Gastrocnemius medialis (tissue), 4 donors: ENCODE measurements around the gene RBM47. TPM values are rescaled to one million over a fixed set of nuclear protein-coding genes. Genes with fewer than 3 reads are reported as not detected.

Experiments used
- ATAC-seq, 2 donors: fragments of 150-250 bp; one replicate each; pipeline ENCODE4 v1.9.1; 2016
- DNase-seq, 2 donors: peaks; one replicate each; pipeline ENCODE4 v3.0.0-alpha.2; 2019
- H3K27ac ChIP-seq, 4 donors: fragments of 200-600 bp; sonication (generic); 1 replicate in 1 of 4; 2 replicates in 3 of 4; pipeline ENCODE4 v1.5.1; 2016 to 2018; ENCODE audit warnings: mild to moderate bottlenecking in 2 of 4, moderate library complexity in 1 of 4
- H3K27me3 ChIP-seq, 3 donors: fragments of 200-600 bp; sonication (generic) in 2 of 3; 1 replicate in 1 of 3; 2 replicates in 2 of 3; pipeline versions ENCODE4 v1.5.1 to v1.6.0; 2016 to 2019; ENCODE audit warnings: mild to moderate bottlenecking in 1 of 3, moderate library complexity in 1 of 3
- H3K36me3 ChIP-seq, 2 donors: fragments of 200-600 bp; sonication (generic) in 1 of 2; one replicate each; pipeline ENCODE4 v1.5.1; 2017 to 2018
- H3K4me1 ChIP-seq, 2 donors: fragments of 200-600 bp; sonication (generic) in 1 of 2; one replicate each; pipeline ENCODE4 v1.5.1; 2016 to 2017; ENCODE audit warnings: mild to moderate bottlenecking in 2 of 2
- H3K4me3 ChIP-seq, 4 donors: fragments of 200-600 bp; sonication (generic) in 3 of 4; 1 replicate in 1 of 4; 2 replicates in 3 of 4; pipeline ENCODE4 v1.5.1; 2016 to 2019; ENCODE audit warnings: mild to moderate bottlenecking in 2 of 4
- H3K9me3 ChIP-seq, 3 donors: fragments of 200-600 bp; sonication (generic) in 2 of 3; 1 replicate in 1 of 3; 2 replicates in 2 of 3; pipeline ENCODE4 v1.5.1; 2016 to 2019
- POLR2A ChIP-seq, 2 donors: fragments of 450-650 bp; IDR thresholded peaks; one replicate each; pipeline ENCODE4 v1.6.1; 2017; ENCODE audit warnings: antibody characterized with exemption in 2 of 2, mild to moderate bottlenecking in 2 of 2, moderate library complexity in 2 of 2
- in situ Hi-C, 4 donors: fragments of 200-750 bp; cut with MboI; loops; one replicate each; pipeline versions ENCODE4 v1.15.0 to v1.8.0; 2017; ENCODE audit warnings: low sequenced_read_pairs in 4 of 4
- intact Hi-C: fragments of 100-400 bp; cut with DNase I; formaldehyde crosslinking; loops from one replicate; pipeline ENCODE4 v1.15.1; 2023; ENCODE audit warnings: low total_unique reads
- total RNA-seq, 4 donors: library from RNA; depleted of rRNA; stranded (reverse); fragments of >200 nt; gene quantifications; one replicate each; pipeline versions ENCODE4 v1.1.0 to v1.2.3, GENCODE V29; 2016
- TF ChIP-seq, protein P1 (sequence below), 5 experiments: fragments of 450-650 bp in 3 of 5; fragments of 200-600 bp in 2 of 5; sonication (generic) in 2 of 5; IDR thresholded peaks in 4 of 5; conservative IDR thresholded peaks in 1 of 5; 1 replicate in 4 of 5; 2 replicates in 1 of 5; pipeline ENCODE4 v1.5.1; 2016 to 2019; ENCODE audit warnings: antibody characterized with exemption in 5 of 5, mild to moderate bottlenecking in 3 of 5, moderate library complexity in 3 of 5

The RBM47 gene
- total RNA-seq, 4 donors from 2014 or later: 1.5 to 8.7 (median 4.3) TPM

- no peak for DNase-seq
- H3K4me3 ChIP-seq: no peak overlapping the region
- no peaks in the 10 kb centered on the region for H3K36me3 ChIP-seq
- H3K27ac ChIP-seq: no peak overlapping the region
- H3K9me3 ChIP-seq: no peaks in the 10 kb centered on the region
- ATAC-seq: no peak
- H3K27me3 ChIP-seq: no peaks in the 10 kb centered on the region
- TF ChIP-seq, protein P1, sequence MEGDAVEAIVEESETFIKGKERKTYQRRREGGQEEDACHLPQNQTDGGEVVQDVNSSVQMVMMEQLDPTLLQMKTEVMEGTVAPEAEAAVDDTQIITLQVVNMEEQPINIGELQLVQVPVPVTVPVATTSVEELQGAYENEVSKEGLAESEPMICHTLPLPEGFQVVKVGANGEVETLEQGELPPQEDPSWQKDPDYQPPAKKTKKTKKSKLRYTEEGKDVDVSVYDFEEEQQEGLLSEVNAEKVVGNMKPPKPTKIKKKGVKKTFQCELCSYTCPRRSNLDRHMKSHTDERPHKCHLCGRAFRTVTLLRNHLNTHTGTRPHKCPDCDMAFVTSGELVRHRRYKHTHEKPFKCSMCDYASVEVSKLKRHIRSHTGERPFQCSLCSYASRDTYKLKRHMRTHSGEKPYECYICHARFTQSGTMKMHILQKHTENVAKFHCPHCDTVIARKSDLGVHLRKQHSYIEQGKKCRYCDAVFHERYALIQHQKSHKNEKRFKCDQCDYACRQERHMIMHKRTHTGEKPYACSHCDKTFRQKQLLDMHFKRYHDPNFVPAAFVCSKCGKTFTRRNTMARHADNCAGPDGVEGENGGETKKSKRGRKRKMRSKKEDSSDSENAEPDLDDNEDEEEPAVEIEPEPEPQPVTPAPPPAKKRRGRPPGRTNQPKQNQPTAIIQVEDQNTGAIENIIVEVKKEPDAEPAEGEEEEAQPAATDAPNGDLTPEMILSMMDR (IDR thresholded peaks at IDR 0.05 in 4 of 5, conservative IDR thresholded peaks at IDR 0.05 in 1 of 5): no peak
- no peak for TF ChIP-seq POLR2A (IDR thresholded peaks at IDR 0.05)
- intact Hi-C loops: no loop called here
- no peaks in the 10 kb centered on the region for H3K4me1 ChIP-seq
- in situ Hi-C loops: no loop called here
Measured at GRCh38 chr4:40486534-40486933, 143.1 kb downstream of the RBM47 start.

- Histone ChIP-seq H3K4me3 (no peak overlapping the region), H3K27ac (no peak overlapping the region), H3K4me1 (no peaks in the 10 kb centered on the region), H3K36me3 (no peaks in the 10 kb centered on the region), H3K27me3 (no peaks in the 10 kb centered on the region), H3K9me3 (no peaks in the 10 kb centered on the region)
- ATAC-seq (no peak), DNase-seq (no peak)
- in situ Hi-C loops: no loop called here
- TF ChIP-seq, protein P1 (IDR thresholded peaks at IDR 0.05 in 4 of 5, conservative IDR thresholded peaks at IDR 0.05 in 1 of 5): no peak
- TF ChIP-seq POLR2A (IDR thresholded peaks at IDR 0.05): no peak
- intact Hi-C loops: no loop called here
Measured at GRCh38 chr4:40484346-40485090, 145.1 kb downstream of the RBM47 start.

DNA sequence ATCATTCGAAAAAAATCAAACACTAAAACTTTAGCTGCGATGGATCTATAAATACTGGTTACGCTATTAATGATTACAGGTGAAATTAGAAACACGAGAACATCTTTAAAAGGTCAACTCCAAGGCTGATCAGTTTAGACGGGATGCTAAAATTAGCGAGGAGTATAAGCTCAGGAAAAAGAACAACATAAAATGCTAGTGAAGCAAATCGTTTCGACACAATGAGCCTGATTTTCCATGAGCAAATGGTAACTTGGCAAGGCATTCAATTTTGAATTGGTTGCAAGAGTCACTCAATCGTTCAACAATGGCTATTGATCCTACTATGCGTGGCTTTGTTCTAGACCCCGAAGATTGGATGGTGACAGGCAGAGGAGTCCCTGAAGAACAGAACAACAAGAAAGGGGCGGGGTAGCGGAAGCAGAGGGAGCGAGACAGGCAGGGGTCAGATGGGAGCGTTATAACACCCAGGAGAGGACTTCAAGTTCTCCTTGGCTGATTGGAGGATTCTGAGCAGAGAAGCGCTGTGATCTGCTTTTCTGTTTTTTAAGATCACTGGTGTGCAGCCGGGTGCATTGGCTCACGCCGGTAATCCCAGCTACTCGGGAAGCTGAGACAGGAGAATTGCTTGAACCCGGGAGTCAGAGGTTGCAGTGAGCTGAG is 146.5 kb downstream of the RBM47 start:
- in situ Hi-C loops (no loop called here), intact Hi-C loops (no loop called here)
- Histone ChIP-seq H3K36me3 (no peaks in the 10 kb centered on the region), H3K27me3 (no peaks in the 10 kb centered on the region), H3K9me3 (no peaks in the 10 kb centered on the region), H3K4me3 (no peak overlapping the region), H3K4me1 (no peaks in the 10 kb centered on the region), H3K27ac (no peak overlapping the region)
- no peak for TF ChIP-seq POLR2A (IDR thresholded peaks at IDR 0.05)
- TF ChIP-seq, protein P1 (IDR thresholded peaks at IDR 0.05 in 4 of 5, conservative IDR thresholded peaks at IDR 0.05 in 1 of 5): no peak
- ATAC-seq (no peak), DNase-seq (no peak)

DNA sequence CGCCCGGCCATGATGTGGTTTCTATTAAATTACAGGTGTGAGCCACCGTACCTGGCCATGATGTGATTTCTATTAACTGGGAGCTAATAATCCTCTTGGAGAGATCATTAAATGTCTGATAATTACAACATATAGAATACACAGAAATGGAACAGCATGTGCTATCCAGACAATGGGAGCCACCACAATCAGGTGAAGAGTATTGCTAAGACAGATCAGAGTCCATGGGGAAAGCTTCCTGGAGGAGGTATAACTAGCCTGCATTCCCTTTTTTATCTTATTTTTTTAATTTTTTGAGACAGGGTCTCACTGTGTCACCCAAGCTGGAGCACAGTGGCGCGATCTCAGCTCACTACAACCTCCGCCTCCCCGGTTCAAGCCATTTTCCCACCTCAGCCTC is 147.7 kb downstream of the RBM47 start:
- TF ChIP-seq, protein P1 (IDR thresholded peaks at IDR 0.05 in 4 of 5, conservative IDR thresholded peaks at IDR 0.05 in 1 of 5): no peak
- TF ChIP-seq POLR2A (IDR thresholded peaks at IDR 0.05): no peak
- Histone ChIP-seq H3K4me3 (no peak overlapping the region), H3K9me3 (no peaks in the 10 kb centered on the region), H3K36me3 (no peaks in the 10 kb centered on the region), H3K27ac (no peak overlapping the region), H3K27me3 (peaks cover 0 to 2% (median 0%) of the 10 kb centered on the region in 3 donors), H3K4me1 (no peaks in the 10 kb centered on the region)
- no peak for ATAC-seq
- intact Hi-C loops (no loop called here), in situ Hi-C loops (no loop called here)
- no peak for DNase-seq
